Measurements from ENCODE around the gene ABLIM3. TPM values are rescaled to one million over a fixed set of nuclear protein-coding genes. Genes with fewer than 3 reads are reported as not detected.

Gene ABLIM3
- total RNA-seq, 1 experiment from 2014 or later = 14.3 TPM

DNA sequence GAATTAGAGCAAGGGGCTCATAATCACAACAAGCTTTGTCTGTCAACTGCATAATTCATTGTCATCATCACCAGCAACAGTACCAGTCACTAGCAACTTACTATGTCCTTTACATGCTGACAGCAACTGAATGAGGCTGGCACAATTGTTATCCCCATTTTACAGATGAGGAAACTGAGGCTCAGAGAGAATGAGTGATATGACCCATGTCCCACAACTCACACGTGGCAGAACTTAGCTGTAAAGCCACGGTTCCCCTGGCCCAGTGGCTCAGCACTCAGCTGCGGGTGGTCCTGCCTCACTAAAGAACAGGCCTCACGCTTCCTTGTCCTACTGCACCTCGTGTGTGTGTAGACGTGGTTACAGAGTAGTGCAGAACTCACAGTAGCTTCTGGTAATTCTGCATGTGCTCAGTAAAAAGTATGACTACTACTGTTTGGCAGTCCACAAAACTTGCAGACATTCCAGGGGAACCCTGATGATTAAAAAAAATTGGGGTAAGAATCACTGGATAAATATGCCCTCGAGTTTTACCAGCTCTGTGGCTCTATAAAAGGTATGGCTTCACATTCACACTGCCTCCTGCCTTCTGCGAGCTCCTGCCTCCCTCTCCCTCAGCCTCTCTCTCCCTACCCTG is 160.6 kb downstream of the ABLIM3 start (continued):
- no peak for TF ChIP-seq CTCF (IDR thresholded peaks at IDR 0.05 in 2 of 3, conservative IDR thresholded peaks at IDR 0.05 in 1 of 3; ENCODE audit: borderline replicate concordance in 1 of 3, insufficient read depth in 1 of 3, low read depth in 2 of 3, low read length in 2 of 3)
- no peak for TF ChIP-seq EZH2phosphoT487 (IDR thresholded peaks at IDR 0.05; ENCODE audit: borderline replicate concordance)
- TF ChIP-seq RAD21 (IDR thresholded peaks at IDR 0.05; ENCODE audit: low read depth) = no peak
- TF ChIP-seq TCF7L2 (IDR thresholded peaks at IDR 0.05; ENCODE audit: borderline replicate concordance, extremely low read depth, insufficient read depth, insufficient read length) = no peak
- TF ChIP-seq SRF (IDR thresholded peaks at IDR 0.05; ENCODE audit: low read depth) = no peak
- no peak for TF ChIP-seq EZH2 (IDR thresholded peaks at IDR 0.05)
- no peak for TF ChIP-seq FOSL1 (IDR thresholded peaks at IDR 0.05; ENCODE audit: low read depth)

- H3K4me1 ChIP-seq (ENCODE audit: control insufficient read depth in 1 of 2, insufficient read depth in 2 of 2, low read length in 2 of 2) = no peaks in the 10 kb centered on the region
- BruUV-seq (replicated peaks) = no TSS peak
- TF ChIP-seq JUND (IDR thresholded peaks at IDR 0.05) (no peak), RAD21 (IDR thresholded peaks at IDR 0.05; ENCODE audit: low read depth) (no peak), EZH2phosphoT487 (IDR thresholded peaks at IDR 0.05; ENCODE audit: borderline replicate concordance) (no peak), SRF (IDR thresholded peaks at IDR 0.05; ENCODE audit: low read depth) (no peak), CEBPB (IDR thresholded peaks at IDR 0.05; ENCODE audit: low read depth) (no peak), POLR2A (IDR thresholded peaks at IDR 0.05; ENCODE audit: borderline replicate concordance, extremely low read depth, insufficient read depth, insufficient read length) (no peak), ZNF274 (IDR thresholded peaks at IDR 0.05; ENCODE audit: low read depth, low read length) (no peak), FOSL1 (IDR thresholded peaks at IDR 0.05; ENCODE audit: low read depth) (no peak), ZFX (IDR thresholded peaks at IDR 0.05) (no peak), CTCF (IDR thresholded peaks at IDR 0.05 in 2 of 3, conservative IDR thresholded peaks at IDR 0.05 in 1 of 3; ENCODE audit: borderline replicate concordance in 1 of 3, insufficient read depth in 1 of 3, low read depth in 2 of 3, low read length in 2 of 3) (no peak)
- TF ChIP-seq, protein P1, sequence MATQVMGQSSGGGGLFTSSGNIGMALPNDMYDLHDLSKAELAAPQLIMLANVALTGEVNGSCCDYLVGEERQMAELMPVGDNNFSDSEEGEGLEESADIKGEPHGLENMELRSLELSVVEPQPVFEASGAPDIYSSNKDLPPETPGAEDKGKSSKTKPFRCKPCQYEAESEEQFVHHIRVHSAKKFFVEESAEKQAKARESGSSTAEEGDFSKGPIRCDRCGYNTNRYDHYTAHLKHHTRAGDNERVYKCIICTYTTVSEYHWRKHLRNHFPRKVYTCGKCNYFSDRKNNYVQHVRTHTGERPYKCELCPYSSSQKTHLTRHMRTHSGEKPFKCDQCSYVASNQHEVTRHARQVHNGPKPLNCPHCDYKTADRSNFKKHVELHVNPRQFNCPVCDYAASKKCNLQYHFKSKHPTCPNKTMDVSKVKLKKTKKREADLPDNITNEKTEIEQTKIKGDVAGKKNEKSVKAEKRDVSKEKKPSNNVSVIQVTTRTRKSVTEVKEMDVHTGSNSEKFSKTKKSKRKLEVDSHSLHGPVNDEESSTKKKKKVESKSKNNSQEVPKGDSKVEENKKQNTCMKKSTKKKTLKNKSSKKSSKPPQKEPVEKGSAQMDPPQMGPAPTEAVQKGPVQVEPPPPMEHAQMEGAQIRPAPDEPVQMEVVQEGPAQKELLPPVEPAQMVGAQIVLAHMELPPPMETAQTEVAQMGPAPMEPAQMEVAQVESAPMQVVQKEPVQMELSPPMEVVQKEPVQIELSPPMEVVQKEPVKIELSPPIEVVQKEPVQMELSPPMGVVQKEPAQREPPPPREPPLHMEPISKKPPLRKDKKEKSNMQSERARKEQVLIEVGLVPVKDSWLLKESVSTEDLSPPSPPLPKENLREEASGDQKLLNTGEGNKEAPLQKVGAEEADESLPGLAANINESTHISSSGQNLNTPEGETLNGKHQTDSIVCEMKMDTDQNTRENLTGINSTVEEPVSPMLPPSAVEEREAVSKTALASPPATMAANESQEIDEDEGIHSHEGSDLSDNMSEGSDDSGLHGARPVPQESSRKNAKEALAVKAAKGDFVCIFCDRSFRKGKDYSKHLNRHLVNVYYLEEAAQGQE (IDR thresholded peaks at IDR 0.05; ENCODE audit: low read depth) = no peak
- intact Hi-C loops (cut with micrococcal nuclease) = no loop called here
- no peaks in the 10 kb centered on the region for H3K9me2 ChIP-seq (ENCODE audit: insufficient read depth)
- CTCF ChIA-PET = no interaction called here
- H3K4me2 ChIP-seq (ENCODE audit: low read length) = no peak overlapping the region
- no peaks in the 10 kb centered on the region for H3K79me2 ChIP-seq (ENCODE audit: insufficient read depth, low read length)
- no peak for ATAC-seq
- H2AFZ ChIP-seq (ENCODE audit: low read depth, low read length, poor library complexity, severe bottlenecking) = no peak overlapping the region
- H3K27me3 ChIP-seq (ENCODE audit: insufficient read depth, low read length) = no peaks in the 10 kb centered on the region
- POLR2A ChIA-PET = no interaction called here
- no peaks in the 10 kb centered on the region for H3K9me3 ChIP-seq (ENCODE audit: control insufficient read depth in 1 of 2, insufficient read depth in 1 of 2, low read depth in 1 of 2, low read length in 2 of 2)
- no peaks in the 10 kb centered on the region for H3K36me3 ChIP-seq (ENCODE audit: control insufficient read depth in 1 of 2, insufficient read depth in 2 of 2, low read length in 2 of 2)
- H4K20me1 ChIP-seq (ENCODE audit: insufficient read depth) = no peaks in the 10 kb centered on the region
- H3K27ac ChIP-seq (ENCODE audit: low read depth, low read length) = no peak overlapping the region
- H3K4me3 ChIP-seq (replicated peaks in 1 of 2; ENCODE audit: low read depth in 1 of 2, low read length in 2 of 2) = no peak overlapping the region
- RAD21 ChIA-PET (ENCODE audit: low non-redundant PET in 1 of 2, low total read pairs in 2 of 2, uncharacterized antibody in 2 of 2, unreplicated experiment in 2 of 2) = no interaction called here
- no peak for DNase-seq (ENCODE audit: low read depth, low spot score)
- no peak overlapping the region for H3K9ac ChIP-seq (ENCODE audit: low read length)
These were observed 161.3 kb downstream of the ABLIM3 start for GRCh38 chr5:149302641-149303040.

All from HCT116 (cell line).